Right renal cortex interstitium (tissue), 3 donors: ENCODE results near the gene MAP3K3. TPM values are rescaled to one million over a fixed set of nuclear protein-coding genes. Genes with fewer than 3 reads are reported as not detected.

Experiments
- polyA plus RNA-seq, 3 donors: library from polyadenylated mRNA; unstranded; fragments of 120-200 nt; gene quantifications; one replicate each; pipeline ENCODE4 v1.2.1, GENCODE V29; 2013; ENCODE audit not compliant: insufficient read length in 3 of 3

The MAP3K3 gene
- polyA plus RNA-seq, 3 donors = 26.3 to 27.9 (median 27.2) TPM

Other genes with a start within 250 kb of the MAP3K3 start
- 10 to 100 TPM; 21.2 to 28.3 (median 26.6) TPM for gene CYB561, start 176.1 kb upstream of the MAP3K3 start, polyA plus RNA-seq
- gene ACE, start 145.4 kb upstream of the MAP3K3 start, polyA plus RNA-seq = 10 to 100 TPM; 12.7 to 15.1 (median 12.7) TPM
- gene KCNH6, start 99.1 kb upstream of the MAP3K3 start, polyA plus RNA-seq = 1 to 10 TPM; 1.3 to 2.0 (median 1.7) TPM
- gene DCAF7, start 71.9 kb upstream of the MAP3K3 start, polyA plus RNA-seq = 100 to 1,000 TPM; 107 to 117 (median 112) TPM
- gene TACO1, start 21.5 kb upstream of the MAP3K3 start, polyA plus RNA-seq = 10 to 100 TPM; 27.1 to 28.2 (median 27.7) TPM
- 10 to 100 TPM; 21.5 to 23.1 (median 22.3) TPM for gene LIMD2, start 77.7 kb downstream of the MAP3K3 start, polyA plus RNA-seq
- 10 to 100 TPM; 41.0 to 43.9 (median 41.8) TPM for gene STRADA, start 119.4 kb downstream of the MAP3K3 start, polyA plus RNA-seq
- gene CCDC47, start 151.2 kb downstream of the MAP3K3 start, polyA plus RNA-seq = 100 to 1,000 TPM; 116 to 129 (median 127) TPM
- 100 to 1,000 TPM; 154 to 189 (median 172) TPM for gene DDX42, start 151.8 kb downstream of the MAP3K3 start, polyA plus RNA-seq
- 100 to 1,000 TPM; 191 to 203 (median 198) TPM for gene PSMC5, start 205.0 kb downstream of the MAP3K3 start, polyA plus RNA-seq
- gene FTSJ3, start 205.2 kb downstream of the MAP3K3 start, polyA plus RNA-seq = 10 to 100 TPM; 53.1 to 76.9 (median 69.5) TPM
- 10 to 100 TPM; 52.7 to 56.1 (median 53.4) TPM for gene SMARCD2, start 220.3 kb downstream of the MAP3K3 start, polyA plus RNA-seq